NB4 (cell line): ENCODE measurements around the gene TRAF7.

ENCODE experiments used
- DNase-seq: peaks from one replicate; pipeline ENCODE4 v3.0.0; 2010; ENCODE audit warnings: low read depth
- H3K4me3 ChIP-seq: one replicate; pipeline ENCODE4 v1.5.1; 2011; ENCODE audit warnings: mild to moderate bottlenecking, low read depth, low read length, moderate library complexity
- CTCF ChIP-seq: IDR thresholded peaks from one replicate; pipeline ENCODE4 v1.5.1; 2012; ENCODE audit warnings: low read depth, low read length
- MAX ChIP-seq: IDR thresholded peaks from 2 replicates; pipeline ENCODE4 v1.6.1; 2011; ENCODE audit warnings: low read depth, low read length
- MYC ChIP-seq: IDR thresholded peaks from 2 replicates; pipeline ENCODE4 v1.6.1; 2011; ENCODE audit warnings: low read depth, low read length
- POLR2A ChIP-seq: IDR thresholded peaks from 2 replicates; pipeline ENCODE4 v1.6.1; 2011; ENCODE audit warnings: mild to moderate bottlenecking; ENCODE audit not compliant: insufficient read length; ENCODE audit errors: extremely low read depth

The TRAF7 gene

GRCh38 chr16:2196162-2196980, 40.8 kb downstream of the TRAF7 start, which contains the start of gene CASKIN1:
TSS of gene CASKIN1 (minus strand) at chr16:2196605. CDS start at chr16:2196432, 173 bp downstream.
- DNase-seq = peak; percentile 55
- H3K4me3 ChIP-seq = no peak within 1 kb of the TSS

GRCh38 chr16:2196981-2197511, 41.5 kb downstream of the TRAF7 start:
- H3K4me3 ChIP-seq = no peak overlapping the region
- TF ChIP-seq POLR2A (no peak), MYC (no peak), MAX (no peak), CTCF (no peak)
- DNase-seq = no peak

More at GRCh38 chr16:2196162-2196980, 40.8 kb downstream of the TRAF7 start, which contains the start of gene CASKIN1:
- TF ChIP-seq MYC (no peak), POLR2A (no peak), CTCF (no peak), MAX (no peak)

- TF ChIP-seq CTCF (no peak), MAX (no peak), MYC (no peak), POLR2A (no peak)
- no peak for DNase-seq
- H3K4me3 ChIP-seq = no peak overlapping the region
Measured at GRCh38 chr16:2197765-2198164, 42.2 kb downstream of the TRAF7 start.

GRCh38 chr16:2198283-2198682, 42.7 kb downstream of the TRAF7 start:
- no peak overlapping the region for H3K4me3 ChIP-seq
- no peak for DNase-seq
- TF ChIP-seq CTCF = no peak
- TF ChIP-seq MYC = no peak
- TF ChIP-seq POLR2A = no peak
- no peak for TF ChIP-seq MAX

- TF ChIP-seq MYC (no peak), POLR2A (no peak), CTCF (no peak), MAX (no peak)
- no peak overlapping the region for H3K4me3 ChIP-seq
- DNase-seq = no peak
Measured at GRCh38 chr16:2199095-2199494, 43.5 kb downstream of the TRAF7 start.
